Measurements from ENCODE around the gene LAPTM5.

DNA sequence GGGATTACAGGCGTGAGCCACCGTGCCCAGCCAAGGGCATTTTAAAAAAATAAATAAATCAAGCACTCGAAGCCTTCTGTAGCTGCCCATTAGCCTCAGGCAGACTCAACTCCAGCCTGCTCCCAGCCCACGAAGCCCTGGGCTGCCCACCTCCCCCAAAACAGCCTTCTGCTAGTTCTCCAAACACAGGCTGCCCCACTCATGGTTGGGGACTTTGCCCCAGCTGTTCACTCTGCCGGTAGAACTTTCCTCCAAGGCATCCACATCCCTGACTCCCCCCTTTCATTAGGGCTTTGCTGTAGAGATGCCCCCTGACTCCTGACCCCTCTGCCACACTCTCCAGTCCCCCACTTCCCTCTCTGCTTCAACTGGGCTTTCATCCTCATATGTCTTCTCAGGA is 29.7 kb upstream of the LAPTM5 start:
- TF ChIP-seq, protein P1, sequence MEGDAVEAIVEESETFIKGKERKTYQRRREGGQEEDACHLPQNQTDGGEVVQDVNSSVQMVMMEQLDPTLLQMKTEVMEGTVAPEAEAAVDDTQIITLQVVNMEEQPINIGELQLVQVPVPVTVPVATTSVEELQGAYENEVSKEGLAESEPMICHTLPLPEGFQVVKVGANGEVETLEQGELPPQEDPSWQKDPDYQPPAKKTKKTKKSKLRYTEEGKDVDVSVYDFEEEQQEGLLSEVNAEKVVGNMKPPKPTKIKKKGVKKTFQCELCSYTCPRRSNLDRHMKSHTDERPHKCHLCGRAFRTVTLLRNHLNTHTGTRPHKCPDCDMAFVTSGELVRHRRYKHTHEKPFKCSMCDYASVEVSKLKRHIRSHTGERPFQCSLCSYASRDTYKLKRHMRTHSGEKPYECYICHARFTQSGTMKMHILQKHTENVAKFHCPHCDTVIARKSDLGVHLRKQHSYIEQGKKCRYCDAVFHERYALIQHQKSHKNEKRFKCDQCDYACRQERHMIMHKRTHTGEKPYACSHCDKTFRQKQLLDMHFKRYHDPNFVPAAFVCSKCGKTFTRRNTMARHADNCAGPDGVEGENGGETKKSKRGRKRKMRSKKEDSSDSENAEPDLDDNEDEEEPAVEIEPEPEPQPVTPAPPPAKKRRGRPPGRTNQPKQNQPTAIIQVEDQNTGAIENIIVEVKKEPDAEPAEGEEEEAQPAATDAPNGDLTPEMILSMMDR (IDR thresholded peaks at IDR 0.05): no peak
- no peak for TF ChIP-seq POLR2AphosphoS5 (IDR thresholded peaks at IDR 0.05)
- TF ChIP-seq POLR2A (IDR thresholded peaks at IDR 0.05): no peak
- no peak for TF ChIP-seq EP300 (IDR thresholded peaks at IDR 0.05)

Measured in upper lobe of left lung (tissue), 4 donors.